Astrocyte of the spinal cord (primary cell): Measurements from ENCODE around the gene GADD45GIP1.

Source experiments
- DNase-seq: peaks from one replicate; pipeline ENCODE4 v3.0.0; 2011; ENCODE audit warnings: low read depth, low spot score
- H3K4me3 ChIP-seq: 2 replicates; pipeline ENCODE4 v1.5.1; 2011; ENCODE audit warnings: low read depth, mild to moderate bottlenecking, low read length, moderate library complexity
- in situ Hi-C: cut with HindIII; loops from 2 replicates; pipeline ENCODE4 v1.10.0; 2017; ENCODE audit warnings: low sequenced_read_pairs
- TF ChIP-seq, protein P1 (sequence below): IDR thresholded peaks from 2 replicates; pipeline ENCODE4 v1.5.1; 2012; ENCODE audit warnings: low read depth, mild to moderate bottlenecking, low read length, inconsistent platforms

Gene GADD45GIP1

DNA sequence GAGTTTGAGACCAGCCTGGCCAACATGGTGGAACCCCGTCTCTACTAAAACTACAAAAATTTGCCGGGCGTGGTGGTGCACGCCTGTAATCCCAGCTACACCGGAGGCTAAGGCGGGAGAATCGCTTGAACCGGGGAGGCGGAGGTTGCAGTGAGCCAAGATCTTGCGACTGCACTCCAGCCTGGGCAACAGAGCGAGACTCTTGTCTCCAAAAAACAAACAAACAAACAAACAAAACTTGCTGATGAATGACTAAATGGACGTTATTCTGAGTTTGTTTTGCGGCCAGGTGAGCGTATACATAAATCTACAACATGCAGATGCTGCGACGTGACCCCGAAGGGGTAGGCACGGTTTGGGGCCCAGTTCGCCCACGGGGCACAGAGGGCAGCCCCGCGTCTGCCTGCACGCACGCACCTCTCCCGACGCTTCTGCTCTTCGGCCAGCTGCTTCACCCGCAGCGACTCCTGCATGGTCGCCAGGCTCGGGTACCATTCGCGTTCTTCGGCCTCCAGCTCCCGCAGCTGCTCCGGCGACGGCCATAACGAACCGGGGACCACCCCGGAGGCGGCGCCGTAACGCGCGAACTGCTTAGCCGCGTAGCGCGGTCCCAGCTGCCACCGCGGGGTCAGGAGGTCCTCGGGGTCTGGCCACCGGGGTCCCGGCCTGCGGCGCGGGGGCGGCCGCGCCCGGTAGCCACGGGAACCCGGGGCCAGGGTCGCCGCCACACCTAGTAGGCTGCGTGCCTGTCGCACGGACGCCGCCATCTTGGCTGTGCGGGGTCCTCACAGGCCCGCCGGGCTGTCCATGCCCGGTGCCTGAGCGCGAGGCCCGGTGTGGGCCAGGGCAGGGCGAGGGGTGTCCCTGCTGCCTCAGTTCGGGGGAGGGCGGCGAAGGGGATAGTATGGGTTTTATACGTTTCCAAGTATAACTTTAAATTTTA lies at the start of gene GADD45GIP1:
TSS of gene GADD45GIP1 (minus strand) at position 778 of the 943 bp plus-strand sequence. CDS start at position 767, 11 bp downstream.
- DNase-seq, result peak; percentile 77
- TF ChIP-seq, protein P1, sequence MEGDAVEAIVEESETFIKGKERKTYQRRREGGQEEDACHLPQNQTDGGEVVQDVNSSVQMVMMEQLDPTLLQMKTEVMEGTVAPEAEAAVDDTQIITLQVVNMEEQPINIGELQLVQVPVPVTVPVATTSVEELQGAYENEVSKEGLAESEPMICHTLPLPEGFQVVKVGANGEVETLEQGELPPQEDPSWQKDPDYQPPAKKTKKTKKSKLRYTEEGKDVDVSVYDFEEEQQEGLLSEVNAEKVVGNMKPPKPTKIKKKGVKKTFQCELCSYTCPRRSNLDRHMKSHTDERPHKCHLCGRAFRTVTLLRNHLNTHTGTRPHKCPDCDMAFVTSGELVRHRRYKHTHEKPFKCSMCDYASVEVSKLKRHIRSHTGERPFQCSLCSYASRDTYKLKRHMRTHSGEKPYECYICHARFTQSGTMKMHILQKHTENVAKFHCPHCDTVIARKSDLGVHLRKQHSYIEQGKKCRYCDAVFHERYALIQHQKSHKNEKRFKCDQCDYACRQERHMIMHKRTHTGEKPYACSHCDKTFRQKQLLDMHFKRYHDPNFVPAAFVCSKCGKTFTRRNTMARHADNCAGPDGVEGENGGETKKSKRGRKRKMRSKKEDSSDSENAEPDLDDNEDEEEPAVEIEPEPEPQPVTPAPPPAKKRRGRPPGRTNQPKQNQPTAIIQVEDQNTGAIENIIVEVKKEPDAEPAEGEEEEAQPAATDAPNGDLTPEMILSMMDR, result no peak

DNA sequence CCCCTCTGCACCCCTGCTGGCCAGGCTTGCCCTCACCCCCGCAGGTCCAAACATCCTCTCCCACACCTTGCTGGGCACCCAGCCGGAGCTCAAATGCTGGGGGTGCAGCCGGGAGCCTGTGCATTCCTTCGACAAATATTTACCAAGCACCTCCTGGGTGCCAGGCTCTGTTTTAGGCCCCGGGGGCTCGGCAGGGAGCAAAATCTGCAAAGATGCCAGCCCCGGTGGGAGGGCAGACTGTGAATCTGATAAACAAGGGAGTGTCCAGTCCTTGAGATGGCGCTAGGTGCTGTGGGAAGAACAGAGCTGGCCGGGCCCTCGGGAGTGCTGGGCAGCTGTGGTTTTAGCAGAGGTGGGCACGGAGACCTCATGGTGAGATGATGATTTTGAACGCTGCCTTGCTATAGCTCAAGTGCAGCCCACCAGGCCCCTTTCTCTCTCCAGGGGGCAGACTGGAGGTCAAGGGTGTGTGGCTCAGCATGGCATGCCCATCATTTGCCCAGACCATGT lies 48.9 kb upstream of the GADD45GIP1 start:
- H3K4me3 ChIP-seq, result no peak overlapping the region
- TF ChIP-seq, protein P1, result no peak
- no peak for DNase-seq
- in situ Hi-C loops, result no loop called here

More for the DNA sequence above, at the start of gene GADD45GIP1:
- in situ Hi-C loops, result no loop called here
- peak within 1 kb of the TSS; percentile 91 for H3K4me3 ChIP-seq

DNA sequence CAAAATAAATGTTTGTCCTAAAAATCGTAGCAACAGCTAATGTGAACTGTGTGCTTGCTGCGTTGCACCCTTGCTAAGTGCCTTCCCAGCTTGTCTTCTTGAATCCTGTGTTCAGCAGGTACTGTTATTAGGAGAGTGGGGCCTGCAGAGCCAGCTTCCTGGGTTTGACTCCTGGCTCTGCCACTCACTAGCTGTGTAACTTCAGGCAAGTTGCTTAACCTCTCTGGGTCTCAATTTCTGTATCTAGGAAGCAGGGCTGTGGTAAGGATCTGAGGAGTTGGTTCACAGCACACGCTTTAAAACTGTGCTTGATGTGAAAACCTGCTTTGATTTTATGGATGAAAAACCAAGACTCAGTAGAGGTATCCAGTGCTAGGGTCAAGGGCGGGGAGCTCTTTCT lies 48.2 kb upstream of the GADD45GIP1 start:
- H3K4me3 ChIP-seq, result no peak overlapping the region
- in situ Hi-C loops, result no loop called here
- no peak for DNase-seq
- TF ChIP-seq, protein P1, result no peak

DNA sequence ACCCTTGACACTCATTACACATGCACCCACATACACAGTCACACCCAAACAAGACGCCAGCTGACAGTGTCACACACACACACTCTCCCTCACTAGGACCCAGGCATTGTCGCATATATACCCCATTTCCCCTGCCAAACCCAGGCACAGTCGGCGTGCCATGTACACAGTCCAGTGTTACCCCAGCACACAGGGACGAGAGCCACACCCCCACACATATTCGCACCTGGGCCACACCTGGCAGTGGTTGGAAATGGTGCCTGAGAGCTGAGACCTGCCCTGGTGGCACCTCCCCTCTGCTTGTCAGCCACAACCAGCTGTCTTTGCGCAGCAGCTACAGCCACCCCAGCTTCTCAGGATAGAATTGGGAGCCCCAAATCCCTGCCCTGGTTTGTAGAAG lies 47.2 kb upstream of the GADD45GIP1 start:
- no peak for DNase-seq
- in situ Hi-C loops, result no loop called here
- no peak overlapping the region for H3K4me3 ChIP-seq
- TF ChIP-seq, protein P1, result no peak

DNA sequence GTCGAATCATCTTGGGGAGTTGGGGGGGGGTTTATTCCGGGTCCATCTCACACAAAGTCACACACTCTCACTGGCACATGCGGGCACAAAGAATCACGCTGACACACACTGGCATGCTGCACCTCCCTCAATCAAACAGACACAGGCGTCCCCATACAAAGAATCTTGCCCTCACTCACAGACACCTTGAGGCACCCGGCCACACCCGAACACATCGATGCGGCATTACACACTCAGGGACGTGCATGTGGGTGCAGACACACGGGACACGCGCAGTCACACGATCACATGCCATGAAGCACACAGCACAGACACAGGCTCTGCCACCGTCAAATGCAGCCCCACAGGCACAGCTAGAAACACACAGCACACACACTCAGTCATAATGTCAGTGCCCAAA lies 46.1 kb upstream of the GADD45GIP1 start:
- no peak for DNase-seq
- in situ Hi-C loops, result no loop called here
- TF ChIP-seq, protein P1, result no peak
- no peak overlapping the region for H3K4me3 ChIP-seq

DNA sequence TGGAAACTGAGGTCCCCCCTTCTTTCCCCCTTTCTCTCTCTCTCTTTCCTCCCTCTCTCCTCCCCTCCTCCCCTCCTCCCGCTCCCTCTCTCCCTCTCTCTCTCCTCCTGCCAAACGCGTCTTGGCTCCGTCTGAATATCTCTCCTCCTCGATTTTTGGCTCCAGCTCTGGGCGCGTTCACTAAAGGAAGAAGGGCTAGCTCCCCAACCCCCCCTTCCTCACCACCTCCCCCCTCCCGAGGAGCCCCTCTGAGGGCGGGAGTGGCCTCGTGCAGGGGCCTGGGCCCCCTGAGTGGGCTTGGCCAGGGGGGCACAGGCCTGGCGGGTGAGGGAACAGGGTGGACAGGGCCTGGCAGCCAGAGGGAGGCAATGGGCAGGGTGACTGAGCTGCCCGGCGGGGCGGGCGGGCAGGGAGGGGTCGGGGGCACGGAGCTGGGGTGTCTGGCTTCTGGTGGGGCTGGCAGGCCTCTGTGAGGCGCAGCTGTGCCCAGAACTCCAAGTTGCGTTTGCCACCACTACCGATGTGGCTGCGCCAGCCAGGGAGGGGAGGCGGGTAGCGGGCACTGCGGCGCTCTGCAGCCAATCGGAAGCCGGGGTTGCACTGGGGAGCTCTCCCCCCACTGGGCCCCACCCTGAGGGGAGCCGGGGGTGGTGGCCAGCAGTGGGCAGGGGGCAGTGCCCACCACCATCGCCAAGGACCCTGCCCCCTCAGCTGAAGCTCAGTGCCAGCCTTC lies 45.3 kb upstream of the GADD45GIP1 start:
- no peak overlapping the region for H3K4me3 ChIP-seq
- DNase-seq, result peak; percentile 70
- in situ Hi-C loops, result no loop called here
- TF ChIP-seq, protein P1, result peak; percentile 3
